H54 (cell line): ENCODE results near the gene RTN4.
"Not testable (repeated sequence)": the region's sequence is repeated elsewhere in the genome, so short reads cannot be mapped to it uniquely, and the experiment has no call there.

Source experiments
- DNase-seq: peaks from one replicate; pipeline ENCODE4 v3.0.0; 2011; ENCODE audit warnings: low spot score, mixed read lengths; ENCODE audit not compliant: insufficient read length
- FAIRE-seq: peaks from 3 replicates; lab custom pipeline; 2011; peaks lifted over from hg19 to GRCh38; lab: Jason Lieb, UNC
- POLR2A ChIP-seq: IDR thresholded peaks from 2 replicates; pipeline ENCODE4 v1.6.1; 2011; ENCODE audit warnings: low read depth, mild to moderate bottlenecking, low read length

The RTN4 gene

DNA sequence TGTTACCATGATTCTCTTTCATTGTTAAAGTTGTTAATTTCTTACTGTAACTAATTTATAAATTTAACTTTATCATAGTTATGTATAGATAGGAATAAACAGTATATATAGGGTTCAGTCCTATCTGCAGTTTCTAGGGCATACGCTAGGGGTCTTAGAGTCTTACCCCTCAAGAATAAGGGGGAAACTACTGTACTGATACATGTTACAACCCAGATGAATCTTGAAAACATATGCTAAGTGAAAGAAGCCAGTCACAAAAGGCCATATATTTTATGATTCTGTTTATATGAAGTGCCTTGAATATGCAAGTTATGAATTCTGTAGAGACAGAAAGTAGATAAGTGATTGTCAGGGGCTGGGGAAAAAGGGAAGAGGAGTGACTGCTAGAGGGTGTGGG is 52.4 kb downstream of the RTN4 start:
- DNase-seq (no peak), FAIRE-seq (no peak)
- TF ChIP-seq POLR2A: no peak

DNA sequence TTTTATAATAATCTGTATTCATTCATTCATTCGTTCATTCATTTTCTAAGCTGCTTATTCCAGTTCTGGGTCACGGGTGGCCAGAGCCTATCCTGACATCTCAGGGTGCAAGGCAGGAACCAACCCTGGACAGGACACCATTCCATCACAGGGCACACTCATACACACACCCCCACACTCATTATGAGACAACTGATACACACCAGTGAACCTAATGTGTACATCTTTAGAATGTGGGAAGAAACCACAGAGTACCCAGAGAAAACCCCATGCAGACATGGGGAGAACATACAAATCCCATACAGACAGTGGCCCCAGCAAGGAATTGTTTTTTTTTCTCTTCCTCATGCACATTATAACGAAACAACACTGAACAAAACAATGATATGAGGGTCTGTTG is 54.7 kb downstream of the RTN4 start:
- DNase-seq (no peak), FAIRE-seq (peak; percentile 58)
- no peak for TF ChIP-seq POLR2A

DNA sequence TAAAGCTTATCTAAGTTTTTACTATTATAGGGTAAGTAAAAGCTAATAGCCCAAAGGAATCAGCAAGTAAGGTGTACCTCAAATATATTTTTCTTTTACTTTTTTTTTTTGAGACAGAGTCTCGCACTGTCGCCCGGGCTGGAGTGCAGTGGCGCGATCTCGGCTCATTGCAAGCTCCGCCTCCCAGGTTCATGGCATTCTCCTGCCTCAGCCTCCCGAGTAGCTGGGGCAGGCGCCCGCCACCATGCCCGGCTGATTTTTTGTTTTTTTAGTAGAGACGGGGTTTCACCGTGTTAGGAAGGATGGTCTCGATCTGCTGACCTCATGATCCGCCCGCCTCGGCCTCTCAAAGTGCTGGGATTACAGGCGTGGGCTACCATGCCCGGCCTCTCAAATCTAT is 59.6 kb downstream of the RTN4 start:
- not testable (repeated sequence) for DNase-seq

DNA sequence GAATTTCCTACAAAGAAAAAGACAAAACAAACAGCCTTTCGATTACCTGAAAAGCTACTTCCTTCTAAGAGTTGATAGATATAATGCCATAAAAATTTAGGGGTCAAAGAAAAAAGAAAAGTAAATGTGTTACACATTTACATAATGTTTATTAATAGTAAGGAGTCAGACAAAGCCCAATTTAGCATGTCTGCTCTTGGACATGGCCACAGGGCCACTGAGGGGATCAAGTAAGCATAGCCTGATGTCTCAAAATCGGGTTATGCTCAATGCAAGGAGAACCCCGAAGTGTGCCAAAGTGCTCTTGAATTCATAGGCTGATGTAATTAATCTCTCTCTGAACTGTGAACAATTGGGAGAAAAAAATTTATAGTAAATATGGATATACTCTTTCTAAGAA is 61.6 kb downstream of the RTN4 start:
- DNase-seq: no peak
- FAIRE-seq: no peak
- TF ChIP-seq POLR2A: no peak

More for the DNA sequence above, 59.6 kb downstream of the RTN4 start:
- FAIRE-seq: not testable (repeated sequence)

DNA sequence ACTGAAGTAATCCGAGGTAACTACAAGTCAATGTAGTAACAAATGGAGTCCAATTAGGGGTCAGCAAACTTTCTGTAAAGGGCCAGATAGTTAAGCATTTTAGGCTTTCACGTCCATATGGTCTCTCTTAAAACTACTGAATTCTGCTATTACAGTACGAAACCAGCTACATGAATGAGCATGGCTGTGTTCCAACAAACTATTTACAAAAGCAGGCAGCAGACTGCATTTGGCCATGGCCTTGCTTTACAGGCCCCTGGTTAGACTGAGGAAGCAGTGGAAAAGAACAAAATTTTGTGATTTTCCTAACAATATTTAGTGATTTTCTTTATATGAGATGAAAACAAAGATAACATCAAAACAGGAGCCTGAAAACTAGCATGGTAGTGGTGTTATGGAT is 64.0 kb downstream of the RTN4 start:
- FAIRE-seq: peak; percentile 73
- no peak for TF ChIP-seq POLR2A
- DNase-seq: no peak

DNA sequence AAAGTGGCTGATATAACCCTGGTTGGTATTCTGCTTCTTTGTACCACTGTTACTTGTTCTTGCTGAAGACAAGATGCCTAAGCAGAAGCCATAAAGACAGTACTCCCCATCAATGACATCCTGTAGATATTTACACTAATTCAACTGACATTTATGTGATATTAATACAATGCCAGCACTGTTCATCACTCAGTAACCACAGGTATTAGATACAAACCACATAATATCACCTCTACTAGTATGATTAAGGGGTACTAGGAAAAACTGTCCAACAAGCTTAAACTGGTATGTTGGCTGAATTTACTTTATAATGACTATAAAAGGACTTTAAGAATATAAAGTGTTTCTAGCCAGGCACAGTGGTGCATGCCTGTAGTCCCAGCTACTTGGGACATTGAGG is 65.8 kb downstream of the RTN4 start:
- FAIRE-seq (peak; percentile 30), DNase-seq (no peak)
- no peak for TF ChIP-seq POLR2A

DNA sequence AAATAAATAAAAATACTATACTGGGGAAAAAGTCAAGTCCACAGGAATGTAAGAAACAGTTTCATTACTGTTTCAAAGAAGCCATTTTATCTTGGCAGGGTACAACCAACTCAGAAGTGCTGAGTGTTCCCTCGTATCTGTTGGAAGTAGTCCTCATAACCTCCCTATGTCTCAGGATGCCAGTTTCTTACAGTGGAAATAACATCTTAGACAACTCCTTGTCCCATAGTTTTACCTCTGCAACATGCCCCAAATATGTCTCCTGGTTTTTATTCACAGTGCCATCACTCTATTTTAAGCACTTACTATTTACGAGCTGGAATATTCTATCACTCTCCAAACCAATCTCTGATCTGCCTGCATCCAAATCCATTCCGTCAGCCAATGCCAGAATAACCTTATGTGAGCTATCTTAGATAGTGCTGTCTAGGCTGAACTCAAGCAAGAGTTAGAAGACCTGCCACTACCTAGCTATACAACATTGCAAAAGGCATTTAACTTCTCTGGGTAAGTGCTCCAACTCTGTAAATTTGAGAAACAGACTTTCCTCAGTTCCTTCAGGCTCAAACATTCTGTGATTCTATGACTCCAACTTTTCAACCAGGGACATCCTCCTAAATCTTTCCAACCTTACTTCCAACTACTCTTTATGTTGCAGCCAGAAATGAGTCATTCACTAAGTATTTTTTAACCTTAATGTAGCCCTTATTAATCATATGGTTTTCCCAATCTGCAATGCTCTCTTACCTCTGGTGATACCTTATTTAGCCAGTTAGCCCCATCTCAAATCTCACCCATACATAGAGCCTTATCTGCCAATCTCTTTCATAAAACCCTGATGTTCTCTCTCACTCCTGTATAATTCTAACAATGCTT is 66.7 kb downstream of the RTN4 start:
- FAIRE-seq (peak; percentile 90), DNase-seq (no peak)
- TF ChIP-seq POLR2A: no peak

DNA sequence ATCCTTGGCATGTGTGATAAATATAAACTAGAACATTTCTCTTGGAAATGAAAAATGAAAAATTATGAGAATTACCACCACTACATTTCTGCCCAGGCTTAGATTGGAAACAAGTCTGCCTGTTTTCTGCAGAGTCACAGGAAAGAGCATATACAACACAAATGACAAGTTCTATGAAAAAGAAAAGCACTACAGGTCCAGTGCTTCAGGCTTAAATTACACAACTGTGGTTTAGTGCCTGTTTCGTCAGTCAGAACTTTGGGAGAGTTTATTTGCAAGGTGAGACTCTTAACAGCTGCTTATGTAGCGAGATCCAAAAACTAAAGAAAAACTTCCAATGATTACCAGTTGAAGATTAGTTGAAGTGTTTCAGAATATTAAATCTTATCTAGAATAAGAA is 68.9 kb downstream of the RTN4 start:
- TF ChIP-seq POLR2A: no peak
- DNase-seq (no peak), FAIRE-seq (no peak)

DNA sequence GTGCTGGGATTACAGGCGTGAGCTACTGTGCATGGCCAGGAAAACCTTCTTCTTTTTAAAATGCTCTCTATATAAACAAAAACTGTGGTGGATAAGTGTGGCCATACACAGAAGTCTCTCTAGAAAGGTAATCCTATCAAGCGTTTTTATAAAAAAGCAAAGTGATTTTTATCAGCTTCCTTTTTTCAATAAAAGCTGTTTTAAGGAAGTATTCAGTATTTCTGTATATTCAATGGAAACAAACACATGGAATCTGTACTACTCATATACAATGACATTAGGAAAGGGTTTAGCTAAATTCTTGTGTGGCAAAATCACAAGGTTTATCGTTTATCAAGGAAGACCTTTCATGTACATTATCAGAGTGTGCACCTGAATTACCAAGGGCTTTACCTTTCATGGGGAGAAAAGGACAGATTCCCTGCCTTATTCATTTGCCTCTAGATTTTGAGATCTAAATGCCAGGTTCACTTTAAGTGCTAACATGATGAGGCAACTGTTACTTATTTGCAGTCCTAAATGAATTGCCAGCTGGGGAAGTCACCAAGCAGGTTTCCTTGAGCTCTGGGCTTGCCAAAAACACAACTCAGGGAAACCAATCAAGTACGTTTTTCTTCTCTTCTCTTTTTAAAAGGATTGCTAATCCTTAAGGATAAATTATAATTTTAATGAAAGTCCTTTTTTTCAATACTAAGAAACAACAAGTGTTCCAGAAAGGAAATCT is 70.8 kb downstream of the RTN4 start:
- peak; percentile 77 for FAIRE-seq
- TF ChIP-seq POLR2A: no peak

DNA sequence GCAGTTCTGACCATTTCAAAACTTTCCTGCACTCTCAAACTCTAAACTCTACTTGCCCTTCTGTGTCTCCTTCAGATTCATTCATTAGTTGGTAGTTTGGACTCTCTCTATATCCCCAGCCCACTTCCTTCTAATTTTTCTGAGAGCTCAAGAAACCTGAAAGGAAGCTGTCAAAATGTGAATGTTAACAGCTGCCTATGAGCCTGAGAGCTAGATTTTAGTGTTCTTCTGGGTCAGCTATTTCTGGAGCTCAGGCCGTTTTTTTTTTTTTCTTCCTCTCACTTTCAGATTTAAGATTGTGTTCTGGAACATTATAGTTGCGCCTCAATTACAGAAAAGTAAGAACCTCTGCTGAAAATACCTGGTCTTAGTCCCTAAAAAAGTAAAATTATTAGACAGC is 73.1 kb downstream of the RTN4 start:
- FAIRE-seq: peak; percentile 15
- no peak for TF ChIP-seq POLR2A

More for the DNA sequence above, 70.8 kb downstream of the RTN4 start:
- DNase-seq: no peak

DNA sequence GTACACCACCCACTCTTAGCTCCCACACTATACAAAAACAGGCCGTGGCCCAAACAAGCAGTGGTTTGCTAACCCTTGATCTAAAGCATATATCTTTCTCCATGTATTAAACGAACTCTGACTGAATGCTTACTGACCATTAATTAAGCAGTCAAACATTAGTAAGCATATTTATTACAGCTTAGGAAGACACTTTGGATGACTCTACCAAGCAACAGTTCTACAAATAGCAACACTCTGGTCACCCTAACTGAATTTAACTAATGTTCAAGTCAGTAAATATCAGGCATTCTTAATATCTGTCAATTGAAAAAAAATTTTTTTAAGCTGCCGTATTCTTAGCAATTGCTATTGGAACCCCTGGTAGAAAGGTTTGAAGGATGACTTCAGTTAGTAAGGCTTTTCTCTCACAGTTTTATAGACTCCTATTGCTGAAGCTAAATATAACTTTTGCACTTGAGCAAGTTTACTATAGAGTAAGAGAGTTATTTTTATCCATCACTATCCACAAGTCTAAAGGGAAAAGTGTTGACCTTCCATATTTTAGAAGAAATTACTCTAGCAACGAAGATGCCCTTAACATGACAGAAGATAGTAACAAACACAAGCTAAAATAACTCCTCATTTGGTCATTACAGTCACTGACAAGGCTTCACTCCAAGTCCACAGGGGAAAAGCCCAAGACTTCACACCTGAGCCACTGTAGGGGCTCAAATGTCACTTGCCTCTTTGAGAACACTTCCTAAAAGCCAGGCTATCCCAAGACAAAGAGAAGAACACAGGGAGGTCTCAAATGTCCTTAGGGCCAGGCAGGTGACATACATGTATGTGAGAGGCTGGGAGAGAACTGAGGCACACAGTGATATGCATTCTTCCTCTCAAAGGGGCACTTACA is 74.4 kb downstream of the RTN4 start:
- no peak for FAIRE-seq
- no peak for TF ChIP-seq POLR2A
- DNase-seq: no peak

More for the DNA sequence above, 73.1 kb downstream of the RTN4 start:
- DNase-seq: no peak

DNA sequence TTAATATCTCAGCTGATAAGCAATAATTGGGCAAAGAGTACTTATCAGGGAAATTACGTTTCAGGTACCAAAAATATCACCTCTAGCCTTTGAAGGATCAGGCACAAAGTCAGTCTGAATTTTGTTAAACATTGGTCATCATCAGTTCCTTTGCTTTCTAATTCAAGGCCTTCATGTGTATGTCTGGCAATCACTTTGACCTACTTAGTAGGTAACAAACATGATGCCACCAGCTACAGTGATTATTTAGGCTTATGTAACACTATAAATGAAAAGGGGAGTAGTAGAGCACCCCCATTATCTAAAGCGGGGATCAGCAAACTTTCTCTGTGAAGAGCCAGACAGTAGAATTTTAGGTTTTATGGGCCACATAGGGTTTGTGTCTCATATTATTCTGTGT is 75.1 kb downstream of the RTN4 start:
- DNase-seq (no peak), FAIRE-seq (peak; percentile 41)
- no peak for TF ChIP-seq POLR2A

DNA sequence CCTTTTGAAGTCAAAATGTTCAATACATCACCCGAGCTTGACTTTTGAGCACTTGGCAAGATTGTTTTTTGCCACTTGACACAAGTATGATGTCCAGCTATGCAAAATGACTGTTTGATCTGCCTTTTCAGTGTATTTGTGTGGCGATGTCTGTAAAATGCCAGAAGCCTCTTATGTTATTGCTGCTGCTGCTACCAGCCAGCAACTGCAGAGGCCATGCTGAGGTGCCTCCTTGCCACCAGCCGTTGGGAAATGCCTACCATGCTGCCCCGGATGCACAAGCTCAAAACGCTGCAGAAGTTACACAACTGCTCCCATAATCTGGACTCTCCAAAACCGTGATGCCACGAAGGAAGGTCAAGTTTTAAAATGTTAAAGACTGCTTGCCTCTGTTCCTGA is 80.3 kb downstream of the RTN4 start:
- FAIRE-seq (no peak), DNase-seq (no peak)
- TF ChIP-seq POLR2A: no peak

DNA sequence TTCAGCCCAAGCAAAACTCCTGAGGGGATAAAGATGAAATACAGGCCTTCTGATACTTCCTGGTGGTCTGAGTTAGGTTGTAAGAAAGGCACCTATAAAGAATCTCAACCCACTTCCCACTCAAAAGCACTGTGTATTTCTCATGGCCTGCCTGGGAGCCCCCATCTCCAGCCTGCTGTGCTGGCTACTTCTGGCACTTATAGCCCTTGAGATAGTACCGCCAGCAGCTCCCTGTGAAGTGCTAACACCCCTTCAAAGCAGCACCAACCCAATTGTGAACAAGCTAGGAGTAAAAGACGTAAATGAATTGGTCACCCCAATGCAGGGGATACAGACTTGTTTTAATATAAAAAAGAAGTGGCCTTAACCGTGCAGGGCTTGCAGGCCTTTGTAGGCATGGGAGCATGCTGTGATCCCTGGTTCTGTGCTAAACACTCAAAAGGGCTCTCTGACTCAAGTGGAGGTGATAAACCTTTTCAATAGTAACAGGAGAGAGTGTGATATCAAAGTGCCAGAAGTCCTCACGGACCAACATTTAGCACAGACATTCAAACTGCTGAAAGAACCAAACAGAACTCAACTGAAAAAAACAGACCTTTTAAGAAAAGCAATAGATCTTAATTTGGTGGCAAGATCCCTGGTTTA is 80.8 kb downstream of the RTN4 start:
- DNase-seq (no peak), FAIRE-seq (no peak)
- TF ChIP-seq POLR2A: no peak
